AG04450 (cell line): ENCODE data around the gene SLC16A2. TPM values are rescaled to one million over a fixed set of nuclear protein-coding genes. Genes with fewer than 3 reads are reported as not detected.

Experiments used
- CTCF ChIA-PET: fragments of 300-600, 350-600 bp; formaldehyde crosslinking; extraction: SDS; loops from one replicate; lab custom pipeline; 2022; ENCODE audit warnings: antibody characterized with exemption, inconsistent platforms; lab: Charles Lee
- POLR2A ChIA-PET: fragments of 350-600 bp; formaldehyde crosslinking; extraction: SDS; loops from one replicate; lab custom pipeline; 2021; ENCODE audit warnings: antibody characterized with exemption, inconsistent platforms; lab: Yijun Ruan, JAX
- DNase-seq: peaks from one replicate; pipeline ENCODE4 v3.0.0-alpha.2; 2011; ENCODE audit warnings: low read depth, low spot score
- H3K27ac ChIP-seq: one replicate; pipeline ENCODE4 v1.5.1; 2012; ENCODE audit warnings: low read depth, low read length, control low read depth
- H3K27me3 ChIP-seq: one replicate; pipeline ENCODE4 v1.6.0; 2012; ENCODE audit warnings: low read length; ENCODE audit not compliant: control insufficient read depth, insufficient read depth
- H3K4me3 ChIP-seq: 2 replicates; pipeline ENCODE4 v1.5.1; 2011; ENCODE audit warnings: mild to moderate bottlenecking, low read depth, low read length, control low read depth
- H3K9me3 ChIP-seq: 2 replicates; pipeline ENCODE4 v1.5.1; 2012; ENCODE audit warnings: low read length; ENCODE audit not compliant: control insufficient read depth, insufficient read depth
- CTCF ChIP-seq: IDR thresholded peaks from 2 replicates; pipeline ENCODE4 v1.5.1; 2011; ENCODE audit warnings: low read depth, low read length, control low read depth, inconsistent platforms
- polyA plus RNA-seq: library from polyadenylated mRNA; depleted of rRNA; stranded (reverse); fragments of >200 nt; gene quantifications from 2 replicates; pipeline ENCODE4 v1.2.3, GENCODE V29; 2011

SLC16A2 gene
- polyA plus RNA-seq, 1 experiment = 42.6 TPM

- no peak for DNase-seq
- CTCF ChIA-PET = no interaction called here
- TF ChIP-seq CTCF = no peak
- no peaks in the 10 kb centered on the region for H3K9me3 ChIP-seq
- no peak overlapping the region for H3K4me3 ChIP-seq
- no peaks in the 10 kb centered on the region for H3K27me3 ChIP-seq
- H3K27ac ChIP-seq = no peak overlapping the region
- POLR2A ChIA-PET = no interaction called here
These were observed 72.5 kb downstream of the SLC16A2 start for GRCh38 chrX:74493806-74494205.

GRCh38 chrX:74498924-74499323, 77.6 kb downstream of the SLC16A2 start:
- ChIA-PET POLR2A (no interaction called here), CTCF (no interaction called here)
- DNase-seq = no peak
- H3K27ac ChIP-seq = no peak overlapping the region
- H3K9me3 ChIP-seq = no peaks in the 10 kb centered on the region
- H3K4me3 ChIP-seq = no peak overlapping the region
- no peaks in the 10 kb centered on the region for H3K27me3 ChIP-seq
- no peak for TF ChIP-seq CTCF

DNA sequence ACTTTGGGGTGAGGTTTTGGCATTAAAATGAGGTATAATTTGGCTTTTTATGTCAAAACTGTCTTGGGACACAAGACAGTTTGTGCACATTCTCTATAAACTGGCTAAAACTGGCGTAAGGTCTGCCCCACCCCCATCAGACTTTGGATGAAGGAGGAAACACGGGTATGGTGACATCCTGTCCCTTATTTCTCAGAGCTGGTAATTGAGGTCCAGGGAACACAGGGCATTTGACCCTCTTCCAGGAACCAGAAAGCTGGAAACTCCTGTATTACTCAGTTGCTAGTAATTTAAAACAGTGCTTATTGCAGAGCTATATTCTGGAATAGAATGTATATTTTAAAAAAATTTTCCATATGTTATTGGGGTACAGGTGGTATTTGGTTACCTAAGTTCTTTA, 78.8 kb downstream of the SLC16A2 start:
- DNase-seq = no peak
- CTCF ChIA-PET = no interaction called here
- H3K27ac ChIP-seq = no peak overlapping the region
- H3K4me3 ChIP-seq = no peak overlapping the region
- no peak for TF ChIP-seq CTCF
- POLR2A ChIA-PET = no interaction called here
- no peaks in the 10 kb centered on the region for H3K9me3 ChIP-seq
- H3K27me3 ChIP-seq = no peaks in the 10 kb centered on the region

- ChIA-PET POLR2A (no interaction called here), CTCF (no interaction called here)
- H3K4me3 ChIP-seq = no peak overlapping the region
These were observed 79.3 kb downstream of the SLC16A2 start for GRCh38 chrX:74500555-74500954.

DNA sequence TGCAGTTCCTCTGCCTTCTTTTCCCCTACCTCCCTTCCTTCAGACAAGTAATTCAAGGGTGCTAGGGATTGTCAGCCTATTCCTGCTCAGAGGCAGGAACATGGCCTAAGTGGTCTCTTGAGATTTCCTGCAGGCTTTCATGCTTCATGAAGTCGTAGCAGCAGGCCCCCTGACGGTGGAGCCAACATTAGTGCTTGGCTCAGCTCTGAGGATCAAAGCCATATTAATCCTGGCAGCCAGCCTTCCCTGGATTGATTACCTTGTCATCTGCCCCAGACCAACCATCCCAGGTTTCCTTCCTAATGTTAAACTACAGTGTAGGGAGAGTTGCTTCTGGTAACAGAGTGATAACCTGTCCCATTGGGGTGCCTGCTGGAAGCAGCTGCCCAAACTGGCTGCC, 84.1 kb downstream of the SLC16A2 start:
- Histone ChIP-seq H3K4me3 (no peak overlapping the region), H3K27ac (no peak overlapping the region), H3K9me3 (no peaks in the 10 kb centered on the region), H3K27me3 (no peaks in the 10 kb centered on the region)
- TF ChIP-seq CTCF = no peak
- ChIA-PET POLR2A (no interaction called here), CTCF (no interaction called here)
- DNase-seq = no peak

More at GRCh38 chrX:74500555-74500954, 79.3 kb downstream of the SLC16A2 start:
- no peak overlapping the region for H3K27ac ChIP-seq
- H3K9me3 ChIP-seq = no peaks in the 10 kb centered on the region
- no peak for TF ChIP-seq CTCF
- DNase-seq = no peak
- H3K27me3 ChIP-seq = no peaks in the 10 kb centered on the region
